Hematopoietic multipotent progenitor cell treated with erythropoietin and hydrocortisone succinate and interleukin-3 and kit ligand, for 6 days (in vitro differentiated cells): Measurements from ENCODE around the gene CAMP.
"Not testable (repeated sequence)": the region's sequence is repeated elsewhere in the genome, so short reads cannot be mapped to it uniquely, and the experiment has no call there.

Source experiments
- DNase-seq: peaks from one replicate; pipeline ENCODE4 v3.0.0-alpha.2; 2015

CAMP gene, protein sequence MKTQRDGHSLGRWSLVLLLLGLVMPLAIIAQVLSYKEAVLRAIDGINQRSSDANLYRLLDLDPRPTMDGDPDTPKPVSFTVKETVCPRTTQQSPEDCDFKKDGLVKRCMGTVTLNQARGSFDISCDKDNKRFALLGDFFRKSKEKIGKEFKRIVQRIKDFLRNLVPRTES

DNA sequence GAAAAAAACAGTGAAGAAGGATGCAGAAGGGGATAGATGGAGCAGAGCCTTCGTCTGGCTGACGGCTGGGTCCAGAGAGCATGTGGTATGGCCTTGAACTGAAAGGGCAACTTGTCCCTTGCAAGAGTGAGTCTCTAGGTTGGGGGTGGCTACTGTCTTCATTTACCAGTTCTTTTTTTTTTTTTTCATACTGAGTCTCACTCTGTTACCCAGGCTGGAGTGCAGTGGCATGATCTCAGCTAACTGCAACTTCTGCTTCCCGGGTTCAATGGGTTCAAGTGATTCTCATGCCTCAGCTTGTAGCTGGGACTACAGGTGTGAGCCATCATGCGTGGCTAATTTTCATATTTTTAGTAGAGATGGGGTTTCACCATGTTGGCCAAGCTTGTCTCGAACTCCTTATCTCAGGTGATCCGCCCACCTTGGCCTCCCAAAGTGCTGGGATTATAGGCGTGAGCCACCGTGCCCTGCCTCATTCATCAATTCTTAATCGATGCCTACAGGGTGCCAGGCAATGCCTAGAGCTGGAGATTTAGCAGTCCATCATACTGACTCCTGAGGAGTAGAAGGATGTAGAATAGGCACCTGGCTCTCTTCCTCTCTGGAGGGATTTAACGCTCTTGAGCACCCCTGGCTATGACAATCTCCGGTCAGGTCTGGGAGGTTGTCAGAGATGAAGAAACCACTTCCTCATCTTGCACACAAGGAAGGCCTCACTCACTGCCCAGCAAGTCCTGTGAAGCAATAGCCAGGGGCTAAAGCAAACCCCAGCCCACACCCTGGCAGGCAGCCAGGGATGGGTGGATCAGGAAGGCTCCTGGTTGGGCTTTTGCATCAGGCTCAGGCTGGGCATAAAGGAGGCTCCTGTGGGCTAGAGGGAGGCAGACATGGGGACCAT lies at the start of gene CAMP:
CAMP (plus strand) TSS at position 880 of the 898 bp plus-strand sequence; CDS start at position 897, 17 bp downstream.
- DNase-seq, result peak; percentile 85

DNA sequence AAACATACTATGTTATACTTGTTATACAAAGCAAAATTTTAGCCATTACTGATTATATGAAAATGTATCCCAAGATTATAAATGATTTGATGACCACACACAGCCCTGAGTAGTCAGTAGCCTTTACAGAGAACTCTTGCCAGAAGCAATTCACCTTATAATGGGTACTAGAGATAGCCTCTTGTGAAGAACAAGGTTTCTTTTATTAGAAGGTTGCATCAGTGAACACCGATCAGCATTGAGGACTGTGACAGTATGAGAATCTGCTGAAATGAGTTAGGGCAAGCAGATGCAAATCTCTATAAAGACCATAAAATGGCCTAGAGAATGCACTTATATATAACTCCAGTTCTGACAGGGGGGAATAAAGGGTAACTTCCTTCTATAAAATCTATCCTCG lies 45.2 kb upstream of the CAMP start:
- DNase-seq, result no peak

DNA sequence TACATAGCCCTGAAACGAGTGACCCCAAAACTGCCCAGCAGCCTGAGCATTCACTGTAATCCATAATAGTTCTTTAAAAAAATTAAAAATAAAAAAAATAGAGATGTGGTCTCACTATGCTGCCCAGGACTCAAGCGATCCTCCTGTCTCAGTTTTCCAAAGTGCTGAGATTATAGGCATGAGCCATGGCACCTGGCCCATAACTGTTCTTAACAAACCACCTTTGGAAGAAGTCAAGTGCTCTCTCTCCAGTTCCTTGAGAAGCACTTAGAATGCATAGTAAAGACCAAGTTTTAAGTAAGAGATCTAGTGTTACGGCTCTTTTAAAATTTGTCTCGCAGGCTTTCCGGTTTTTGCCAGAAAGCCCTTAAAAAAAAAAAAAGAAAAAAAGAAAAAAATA lies 43.3 kb upstream of the CAMP start:
- DNase-seq, result no peak

DNA sequence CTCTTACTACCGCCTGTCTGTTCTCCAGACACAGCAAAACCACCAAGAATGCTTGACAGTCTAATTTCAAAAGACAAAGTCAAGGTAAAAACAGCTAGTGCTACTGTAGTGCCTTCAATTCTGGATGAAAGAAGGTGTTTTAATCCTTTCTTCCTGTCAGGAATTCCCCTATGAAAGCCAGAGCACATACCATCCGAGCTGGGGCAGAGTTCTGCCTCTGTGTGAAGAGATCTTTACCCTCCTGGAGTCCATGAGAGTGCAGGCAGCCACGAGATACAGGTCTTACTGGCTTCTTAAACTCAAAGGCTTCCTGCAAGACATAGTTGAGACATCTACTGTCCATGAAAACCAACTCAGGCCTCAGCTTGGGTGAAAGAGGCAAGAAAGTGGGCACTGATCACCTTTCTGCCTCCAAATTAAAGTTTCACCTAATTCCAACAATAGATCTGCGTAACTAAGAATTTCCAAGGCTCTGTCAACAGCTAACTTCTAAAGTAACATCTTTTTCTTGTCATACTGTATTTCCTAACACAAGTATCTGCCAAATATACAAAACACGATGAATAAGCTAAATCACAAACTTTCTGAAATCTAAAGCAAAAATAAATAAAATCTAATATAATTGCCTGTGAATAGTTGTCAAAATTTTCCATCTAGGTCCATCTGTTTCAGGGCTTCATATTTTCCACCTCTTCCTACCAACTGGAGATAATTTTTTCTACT lies 42.6 kb upstream of the CAMP start:
- no peak for DNase-seq

DNA sequence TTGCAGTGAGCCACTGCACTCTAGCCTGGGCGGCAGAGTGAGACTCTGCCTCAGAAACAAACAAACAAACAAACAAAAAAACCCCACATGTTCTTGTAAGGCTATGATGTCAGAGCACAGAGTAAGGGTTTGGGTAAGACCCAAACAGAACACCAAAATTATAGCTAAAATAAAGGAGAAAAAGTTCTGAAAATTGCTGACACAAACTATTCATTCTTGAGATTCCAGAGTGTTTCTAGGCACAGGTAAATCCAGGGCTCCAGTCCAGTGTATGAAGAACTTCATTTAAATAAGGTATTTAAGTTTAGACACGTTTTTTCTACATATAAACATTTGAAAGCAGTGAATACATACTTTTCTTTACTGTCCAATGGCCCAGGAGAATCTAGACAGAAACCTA lies 39.0 kb upstream of the CAMP start:
- no peak for DNase-seq

DNA sequence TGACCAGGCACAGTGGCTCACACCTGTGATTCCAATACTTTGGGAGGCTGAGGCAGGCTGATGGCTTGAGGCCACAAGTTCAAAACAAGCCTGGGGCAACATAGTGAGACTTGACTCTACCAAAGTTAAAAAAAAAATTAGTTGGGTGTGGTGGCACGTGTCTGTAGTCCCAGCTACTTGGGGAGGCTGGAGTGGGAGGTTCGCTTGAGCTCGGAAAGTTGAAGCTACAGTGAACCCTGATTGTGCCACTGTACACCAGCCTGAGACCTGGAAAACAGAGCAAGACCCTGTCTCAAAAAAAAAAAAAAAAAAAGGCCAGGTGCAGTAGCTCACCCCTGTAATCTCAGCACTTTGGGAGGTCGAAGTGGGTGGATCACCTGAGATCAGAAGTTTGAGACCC lies 38.2 kb upstream of the CAMP start:
- DNase-seq, result no peak

DNA sequence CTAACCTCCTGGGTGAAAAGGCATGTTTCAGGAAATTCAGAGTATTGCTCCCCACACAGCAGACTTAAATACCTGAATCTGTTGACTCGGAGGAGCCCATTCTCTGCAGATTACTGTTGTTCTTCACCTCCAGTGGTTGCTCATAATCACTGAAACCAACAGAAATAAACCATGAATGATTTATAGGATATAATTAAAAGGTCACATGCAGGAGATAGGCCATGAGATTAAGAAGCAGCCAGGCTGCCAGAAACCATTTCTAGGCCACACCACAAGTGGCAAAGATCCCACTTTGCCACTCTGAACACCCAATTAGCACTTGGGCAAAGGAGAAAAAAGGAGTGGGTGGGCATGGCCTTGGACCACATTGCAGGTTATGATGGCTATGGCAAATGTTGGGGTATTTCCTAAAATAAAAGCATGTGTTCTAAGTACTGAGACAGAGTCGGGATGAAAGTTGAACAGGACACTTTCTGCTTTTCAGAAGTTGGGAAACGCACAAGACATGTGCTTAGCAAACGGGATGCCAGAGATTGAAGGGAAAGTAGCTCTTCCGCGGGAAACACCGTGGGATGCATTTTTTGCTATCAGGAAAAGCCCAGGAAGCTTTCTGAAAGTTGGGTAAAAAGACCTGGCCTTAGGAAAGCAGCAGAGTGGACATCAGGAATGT lies 36.5 kb upstream of the CAMP start:
- DNase-seq, result peak; percentile 68

DNA sequence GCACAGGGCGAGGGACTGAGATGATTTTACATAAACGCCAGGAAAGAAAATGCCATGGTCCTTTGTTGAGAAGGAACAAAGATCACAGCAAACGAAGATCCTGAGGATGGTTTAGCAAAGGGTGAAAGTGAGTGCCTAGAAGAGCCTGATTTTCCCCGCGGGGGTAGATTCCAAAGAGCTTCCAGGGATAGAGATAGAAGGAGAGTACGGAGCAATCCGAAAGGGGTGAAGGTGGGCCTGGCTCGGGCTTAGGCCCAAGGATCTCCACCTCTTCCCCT lies 36.1 kb upstream of the CAMP start:
- peak; percentile 24 for DNase-seq

DNA sequence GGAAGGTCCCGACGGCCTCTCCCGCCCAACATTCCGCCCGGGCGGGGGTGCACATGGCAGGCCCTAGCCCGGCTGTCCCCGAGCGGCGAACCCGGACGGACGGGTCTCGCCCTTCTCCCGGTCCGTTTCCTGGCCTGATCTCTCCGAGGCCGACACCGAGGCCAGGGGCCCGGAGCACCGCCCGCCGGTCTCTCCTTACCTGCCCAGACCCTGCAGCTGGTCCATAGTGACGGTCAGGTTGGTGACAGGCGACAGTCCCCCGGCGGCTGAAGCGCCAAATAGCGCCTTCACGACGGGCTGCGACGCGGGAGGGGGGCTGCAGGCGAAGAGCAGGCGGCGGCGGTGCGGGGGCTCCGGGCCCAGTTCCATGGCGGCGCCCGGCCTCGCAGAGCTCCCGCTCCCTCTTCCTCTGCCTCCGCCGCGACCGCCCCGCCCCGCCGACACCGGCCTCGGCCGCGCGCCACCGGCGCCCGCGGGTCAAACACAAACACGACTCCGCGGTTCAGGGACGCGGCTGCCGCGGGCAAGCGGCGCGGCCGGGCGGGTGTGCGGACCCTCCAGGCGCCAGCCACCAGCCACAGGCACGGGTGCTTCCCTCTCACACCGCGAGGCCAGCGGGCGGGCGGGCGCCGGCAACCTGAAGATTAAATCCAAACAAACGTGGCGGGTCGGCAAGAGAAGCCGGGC lies 35.6 kb upstream of the CAMP start:
- DNase-seq, result peak; percentile 20

DNA sequence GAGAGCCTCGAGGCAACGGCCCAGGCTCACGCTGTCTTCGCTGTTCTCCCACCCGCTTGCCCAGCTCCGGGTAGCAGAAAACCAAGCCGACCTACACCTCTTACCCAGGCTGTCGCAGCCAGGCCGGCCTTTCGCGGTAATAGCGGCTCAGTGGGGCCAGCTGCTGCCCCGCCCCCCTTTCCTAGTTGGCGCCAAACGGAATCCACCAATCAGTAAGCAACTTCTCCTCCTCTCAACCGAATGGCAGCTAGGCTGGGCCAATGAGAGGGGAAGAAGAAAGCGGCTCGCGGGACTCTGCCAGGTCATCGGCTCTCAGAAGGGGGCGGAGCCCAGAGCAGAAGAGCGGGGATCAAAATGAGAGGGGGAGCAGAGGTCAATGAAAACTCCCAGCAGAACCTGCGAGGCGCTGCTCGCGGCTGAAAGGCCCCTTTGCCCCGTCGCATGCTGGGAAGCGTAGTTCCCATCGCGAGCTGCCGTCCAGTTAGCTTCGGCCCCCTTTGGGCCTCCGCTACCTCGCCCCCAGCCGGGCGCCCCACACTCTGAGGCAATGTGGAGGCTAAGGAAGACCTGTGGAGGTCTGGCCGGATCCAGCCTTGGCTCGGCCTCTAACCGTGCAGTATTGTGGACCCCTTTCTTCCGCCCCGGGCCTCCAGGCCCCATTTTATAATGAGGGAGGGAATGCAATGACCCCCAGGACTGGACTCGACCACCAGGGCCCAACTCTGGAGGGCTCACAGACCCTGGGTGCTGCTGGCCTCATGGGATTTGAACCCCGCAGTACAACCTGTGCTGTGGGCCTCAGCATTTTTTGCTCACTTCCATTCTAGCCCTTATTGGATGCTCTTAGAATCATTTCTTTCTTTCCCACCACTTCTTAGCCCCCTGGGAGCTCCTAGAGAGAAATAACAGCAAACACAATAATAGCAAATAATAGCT lies 34.8 kb upstream of the CAMP start, which contains the start of gene CDC25A:
CDC25A (minus strand) TSS at position 152 of the 936 bp plus-strand sequence. CDS start 470 bp downstream, outside the sequence.
- peak; percentile 100 for DNase-seq

DNA sequence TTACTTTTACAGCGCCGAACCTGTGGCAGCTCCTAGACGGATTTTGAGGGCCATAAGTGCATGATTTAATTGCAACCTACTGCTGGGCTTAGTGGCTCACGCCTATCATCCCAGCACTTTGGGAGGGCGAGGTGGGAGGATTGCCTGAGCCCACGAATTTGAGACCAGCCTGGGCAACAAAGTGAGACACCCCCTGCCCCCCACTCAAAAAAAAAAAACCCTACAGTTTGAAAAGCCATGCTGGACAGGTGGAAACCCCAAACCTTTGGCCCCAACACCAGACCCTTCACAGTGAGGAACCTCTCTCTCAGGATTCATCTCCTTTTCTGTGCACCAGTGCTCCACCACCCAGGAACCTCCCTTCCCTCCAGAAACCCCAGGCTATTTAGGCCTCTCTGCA lies 34.0 kb upstream of the CAMP start:
- no peak for DNase-seq

DNA sequence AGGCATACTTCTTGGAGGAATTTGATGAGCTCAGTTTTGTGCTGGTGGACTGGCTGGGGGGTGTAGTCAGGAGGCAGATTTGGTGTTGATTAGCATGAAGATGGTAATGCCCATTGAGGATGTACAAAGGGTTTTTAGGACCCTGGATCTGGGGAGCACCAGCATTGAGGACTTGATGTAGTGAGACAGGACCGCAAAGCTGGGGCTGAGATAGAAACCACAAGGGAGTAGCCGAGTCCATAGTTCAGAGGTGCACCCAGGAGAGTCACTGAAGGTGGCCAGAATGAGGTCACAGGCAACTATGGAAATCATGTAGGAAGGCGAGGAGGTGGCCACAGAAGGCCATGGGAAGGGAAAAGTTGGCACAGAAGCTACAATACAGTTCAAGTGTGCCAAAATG lies 32.4 kb upstream of the CAMP start:
- no peak for DNase-seq

DNA sequence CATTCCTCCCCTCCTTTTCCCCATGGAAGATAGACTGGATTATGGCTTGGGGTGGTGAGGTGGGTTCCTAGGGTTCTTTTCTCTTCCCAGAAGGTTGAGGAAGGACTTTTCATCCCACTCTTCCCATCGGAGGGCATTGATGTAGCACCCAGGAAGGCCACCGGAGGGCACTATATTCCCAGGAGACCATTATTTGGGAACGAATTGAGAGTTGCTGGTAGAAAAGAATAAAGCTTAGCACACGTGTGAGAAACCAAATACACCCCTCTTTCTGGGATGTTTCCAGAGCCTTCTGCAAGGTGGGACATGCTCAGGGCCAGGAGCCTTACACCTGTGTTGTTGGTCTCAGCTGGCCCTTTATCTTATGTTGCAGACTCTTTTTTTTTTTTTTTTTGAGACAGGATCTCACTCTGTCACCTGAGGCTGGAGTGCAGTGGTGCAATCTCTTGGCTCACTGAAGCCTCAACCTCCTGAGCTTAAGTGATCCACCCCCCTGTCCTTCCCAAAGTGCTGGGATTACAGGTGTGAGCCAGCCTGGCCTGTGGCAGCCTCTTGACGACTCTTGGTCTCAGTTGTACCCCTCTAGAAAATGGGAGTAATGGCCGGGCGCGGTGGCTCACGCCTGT lies 28.7 kb upstream of the CAMP start:
- DNase-seq, result peak; percentile 74

DNA sequence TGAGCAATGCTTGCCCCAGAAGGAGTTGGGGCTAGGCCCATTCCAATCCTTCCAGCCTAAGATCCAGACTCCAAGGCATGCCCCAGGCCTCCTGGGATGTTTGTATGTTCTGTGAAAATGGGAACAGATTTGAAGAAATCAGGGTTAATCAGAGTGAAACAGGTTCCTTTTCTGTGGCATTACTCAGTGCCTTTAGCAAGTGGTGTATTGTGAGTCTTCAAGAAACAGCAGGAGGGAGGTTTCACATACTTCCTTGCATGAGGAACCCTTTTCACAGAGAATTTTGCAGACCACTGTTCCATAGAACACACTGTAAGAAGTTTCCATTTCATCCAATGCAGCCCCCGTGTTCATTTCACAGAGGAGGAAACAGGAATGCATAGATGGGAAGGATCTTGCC lies 26.7 kb upstream of the CAMP start:
- no peak for DNase-seq

DNA sequence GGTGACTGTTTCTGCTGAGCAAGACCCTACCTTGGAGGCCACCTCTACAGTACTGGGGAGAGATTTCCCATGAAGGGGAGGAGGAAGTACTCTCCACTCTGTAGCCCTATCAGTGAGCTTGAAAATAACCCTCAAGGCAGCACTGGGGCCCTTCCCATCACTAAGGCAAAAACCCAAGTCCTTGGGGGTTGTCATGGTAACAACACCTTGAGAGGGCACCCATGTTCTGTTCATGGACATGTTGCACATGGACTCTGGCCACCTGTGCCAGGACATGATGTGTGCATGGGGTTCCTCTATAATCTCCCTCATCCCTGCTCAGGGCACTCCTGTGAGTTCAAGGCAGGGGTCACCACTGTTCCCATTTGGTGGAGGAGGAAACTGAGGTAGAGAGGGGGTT lies 24.2 kb upstream of the CAMP start:
- no peak for DNase-seq

DNA sequence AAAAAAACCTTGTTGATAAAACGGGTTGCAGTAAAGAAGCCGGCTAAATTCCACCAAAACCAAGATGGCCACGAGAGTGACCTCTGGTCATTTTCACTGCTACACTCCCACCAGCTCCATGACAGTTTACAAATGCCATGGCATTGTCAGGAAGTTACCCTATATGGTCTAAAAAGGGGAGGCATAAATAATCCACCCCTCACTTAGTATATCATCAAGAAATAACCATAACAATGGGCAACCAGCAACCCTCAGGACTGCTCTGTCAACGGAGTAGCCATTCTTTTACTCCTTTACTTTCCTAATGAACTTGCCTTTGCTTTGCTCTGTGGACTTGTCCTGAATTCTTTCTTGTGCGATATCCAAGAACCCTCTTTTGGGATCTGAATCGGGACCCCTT lies 20.7 kb upstream of the CAMP start:
- no peak for DNase-seq

DNA sequence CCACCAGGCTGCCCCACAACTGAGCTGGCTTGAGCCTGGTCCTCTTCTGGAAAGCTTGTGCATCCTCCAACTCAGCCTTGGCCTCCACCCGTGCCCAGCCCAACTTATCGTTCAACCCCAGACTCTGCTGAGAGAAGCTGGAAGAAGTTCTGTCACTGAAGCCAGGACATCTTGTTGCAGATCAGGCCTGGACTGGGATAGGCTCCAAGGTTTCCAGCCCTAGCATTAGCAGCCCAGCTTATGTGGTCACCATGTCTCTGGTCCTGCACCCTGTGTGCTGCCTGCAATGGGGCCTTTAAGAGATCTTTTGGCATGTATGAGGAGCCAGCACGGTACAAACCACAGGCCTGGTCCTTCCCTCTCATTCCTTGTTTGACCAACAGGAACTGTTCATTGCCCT lies 15.2 kb upstream of the CAMP start:
- DNase-seq, result peak; percentile 73

DNA sequence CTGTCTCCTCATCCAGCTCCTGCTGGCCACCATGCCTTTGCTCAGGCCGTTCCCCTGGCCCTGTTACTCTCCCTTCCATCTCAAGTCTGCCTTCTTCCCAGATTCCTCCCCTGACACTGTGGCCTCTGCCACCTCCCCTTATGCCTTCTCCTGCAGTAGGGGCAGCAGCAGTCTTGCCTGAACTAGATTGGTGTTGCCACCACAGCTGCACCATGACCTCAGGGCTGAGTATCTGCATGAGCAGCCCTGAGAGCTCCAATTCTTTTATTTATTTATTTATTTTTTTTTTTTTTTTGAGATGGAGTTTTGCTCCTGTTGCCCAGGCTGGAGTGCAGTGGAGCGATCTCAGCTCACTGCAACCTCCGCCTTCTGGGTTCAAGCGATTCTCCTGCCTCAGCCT lies 13.8 kb upstream of the CAMP start:
- no peak for DNase-seq

DNA sequence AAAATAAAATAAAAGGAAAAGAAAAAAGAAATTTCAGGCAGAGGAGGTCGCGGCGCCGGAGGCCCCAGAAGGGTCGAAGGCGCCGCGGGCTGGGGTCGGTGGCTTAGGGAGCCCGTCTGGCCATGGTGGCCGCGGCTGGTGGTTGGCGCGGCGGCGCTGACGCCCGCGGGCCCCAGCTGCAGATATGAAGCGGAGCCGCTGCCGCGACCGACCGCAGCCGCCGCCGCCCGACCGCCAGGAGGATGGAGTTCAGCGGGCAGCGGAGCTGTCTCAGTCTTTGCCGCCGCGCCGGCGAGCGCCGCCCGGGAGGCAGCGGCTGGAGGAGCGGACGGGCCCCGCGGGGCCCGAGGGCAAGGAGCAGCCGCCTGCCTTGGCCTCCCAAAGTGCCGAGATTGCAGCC lies 12.8 kb upstream of the CAMP start:
- DNase-seq, result not testable (repeated sequence)

DNA sequence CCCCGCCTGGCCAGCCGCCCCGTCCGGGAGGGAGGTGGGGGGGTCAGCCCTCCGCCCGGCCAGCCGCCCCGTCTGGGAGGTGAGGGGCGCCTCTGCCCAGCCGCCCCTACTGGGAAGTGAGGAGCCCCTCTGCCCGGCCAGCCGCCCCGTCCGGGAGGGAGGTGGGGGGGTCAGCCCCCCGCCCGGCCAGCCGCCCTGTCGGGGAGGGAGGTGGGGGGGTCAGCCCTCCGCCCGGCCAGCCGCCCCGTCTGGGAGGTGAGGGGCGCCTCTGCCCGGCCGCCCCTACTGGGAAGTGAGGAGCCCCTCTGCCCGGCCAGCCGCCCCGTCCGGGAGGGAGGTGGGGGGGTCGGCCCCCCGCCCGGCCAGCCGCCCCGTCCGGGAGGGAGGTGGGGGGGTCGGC lies 11.5 kb upstream of the CAMP start:
- DNase-seq, result not testable (repeated sequence)

DNA sequence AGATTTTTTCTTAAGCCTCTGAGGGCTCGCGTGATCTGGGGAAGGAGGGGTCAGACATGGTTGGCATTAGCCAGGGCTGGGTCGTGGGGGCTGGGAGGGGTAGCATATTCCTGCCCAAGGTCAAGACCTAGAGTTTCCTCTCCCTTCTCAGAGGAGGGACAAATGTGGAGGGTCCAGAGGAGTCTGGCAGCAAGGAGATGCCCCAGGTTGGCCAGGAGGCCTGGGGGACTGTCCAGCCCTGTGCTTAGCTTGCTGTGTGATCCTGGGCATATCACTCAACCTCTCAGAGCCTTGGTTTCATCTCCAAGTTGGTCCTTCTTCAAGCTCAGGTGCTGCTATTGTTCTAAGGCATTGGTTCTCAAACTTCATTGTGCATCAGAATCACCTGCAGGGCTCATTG lies 9.1 kb upstream of the CAMP start:
- DNase-seq, result no peak
